Activated CD4-positive, alpha-beta T cell treated with anti-CD3 and anti-CD28 coated beads, Interleukin-2, Interleukin-4, amounts not matched to agents 100 ng/mL and 50 ng/mL, durations not matched to agents 16 hours and 8 hours (primary cell): ENCODE measurements around the gene YJU2.
A peak's percentile ranks its signal among the peaks of the same experiment; 100 is the strongest.
"Not testable (repeated sequence)": the region's sequence is repeated elsewhere in the genome, so short reads cannot be mapped to it uniquely, and the experiment has no call there.

Experiments
- DNase-seq: peaks from one replicate; pipeline ENCODE4 v3.0.0-alpha.2; 2020; ENCODE audit warnings: low spot score

YJU2 gene

GRCh38 chr19:4267901-4268815 is 21.3 kb downstream of the YJU2 start:
- DNase-seq, result no peak

GRCh38 chr19:4268816-4269430 is 22.0 kb downstream of the YJU2 start:
- DNase-seq, result no peak

GRCh38 chr19:4272894-4273293 is 26.0 kb downstream of the YJU2 start:
- DNase-seq, result no peak

- DNase-seq, result not testable (repeated sequence)
These were observed 27.4 kb downstream of the YJU2 start for GRCh38 chr19:4274321-4274686.

- no peak for DNase-seq
These were observed 30.4 kb downstream of the YJU2 start for GRCh38 chr19:4277191-4277696.

GRCh38 chr19:4278010-4278409 is 31.1 kb downstream of the YJU2 start:
- DNase-seq, result no peak

- DNase-seq, result no peak
These were observed 31.8 kb downstream of the YJU2 start, which contains the start of gene SHD for GRCh38 chr19:4278419-4279266. TSS of gene SHD (plus strand) at chr19:4279266. CDS start at chr19:4280064, 798 bp downstream.

- DNase-seq, result no peak
These were observed 32.3 kb downstream of the YJU2 start for GRCh38 chr19:4279267-4279529.

- DNase-seq, result no peak
These were observed 32.9 kb downstream of the YJU2 start for GRCh38 chr19:4279530-4280422.

GRCh38 chr19:4284176-4284958 is 37.5 kb downstream of the YJU2 start:
- DNase-seq, result no peak

GRCh38 chr19:4284974-4285373 is 38.1 kb downstream of the YJU2 start:
- DNase-seq, result no peak

GRCh38 chr19:4286141-4286540 is 39.3 kb downstream of the YJU2 start:
- not testable (repeated sequence) for DNase-seq

GRCh38 chr19:4288091-4288777 is 41.4 kb downstream of the YJU2 start:
- DNase-seq, result no peak

- DNase-seq, result no peak
These were observed 44.4 kb downstream of the YJU2 start for GRCh38 chr19:4291184-4291732.

- no peak for DNase-seq
These were observed 45.6 kb downstream of the YJU2 start for GRCh38 chr19:4292515-4292914.

GRCh38 chr19:4294389-4294788 is 47.5 kb downstream of the YJU2 start:
- DNase-seq, result no peak

GRCh38 chr19:4295972-4296771 is 49.3 kb downstream of the YJU2 start:
- DNase-seq, result no peak

- peak; percentile 19 for DNase-seq
These were observed 51.3 kb downstream of the YJU2 start for GRCh38 chr19:4297901-4298809.
